AG09309 (cell line): ENCODE data around the gene MYO1B.

ENCODE experiments used
- DNase-seq: peaks from one replicate; pipeline ENCODE4 v3.0.0-alpha.2; 2010; ENCODE audit warnings: low read depth
- H3K4me3 ChIP-seq: 2 replicates; pipeline ENCODE4 v1.5.1; 2011; ENCODE audit warnings: mild to moderate bottlenecking, low read depth, low read length, moderate library complexity; ENCODE audit not compliant: control insufficient read depth
- CTCF ChIP-seq: IDR thresholded peaks from 2 replicates; pipeline ENCODE4 v1.5.1; 2011; ENCODE audit warnings: mild to moderate bottlenecking, low read depth, low read length, inconsistent platforms; ENCODE audit not compliant: insufficient read depth, control insufficient read depth; ENCODE audit errors: missing control alignments

The MYO1B gene

GRCh38 chr2:191319186-191319585 lies 74.0 kb downstream of the MYO1B start:
- H3K4me3 ChIP-seq, result no peak overlapping the region
- DNase-seq, result no peak
- TF ChIP-seq CTCF, result no peak

GRCh38 chr2:191320881-191321280 lies 75.7 kb downstream of the MYO1B start:
- TF ChIP-seq CTCF, result no peak
- DNase-seq, result no peak
- H3K4me3 ChIP-seq, result no peak overlapping the region

GRCh38 chr2:191321861-191322662 lies 76.9 kb downstream of the MYO1B start:
- no peak overlapping the region for H3K4me3 ChIP-seq
- DNase-seq, result no peak
- TF ChIP-seq CTCF, result no peak

- DNase-seq, result no peak
- TF ChIP-seq CTCF, result no peak
- H3K4me3 ChIP-seq, result no peak overlapping the region
Observed at GRCh38 chr2:191322828-191323506, 77.8 kb downstream of the MYO1B start.

GRCh38 chr2:191325651-191326365 lies 80.6 kb downstream of the MYO1B start:
- H3K4me3 ChIP-seq, result no peak overlapping the region
- no peak for DNase-seq
- TF ChIP-seq CTCF, result no peak

GRCh38 chr2:191327484-191327883 lies 82.3 kb downstream of the MYO1B start:
- no peak overlapping the region for H3K4me3 ChIP-seq
- no peak for TF ChIP-seq CTCF
- no peak for DNase-seq
